Muscle of leg (tissue), 11 donors: Measurements from ENCODE around the gene ZNF273. TPM values are rescaled to one million over a fixed set of nuclear protein-coding genes. Genes with fewer than 3 reads are reported as not detected.

Experiments used
- DNase-seq: peaks from one replicate; pipeline ENCODE4 v3.0.0; 2013
- H3K27ac ChIP-seq: one replicate; pipeline ENCODE4 v1.5.1; 2013; ENCODE audit warnings: mild to moderate bottlenecking, low read length, control low read depth
- H3K27me3 ChIP-seq: one replicate; pipeline ENCODE4 v1.6.1; 2013; ENCODE audit warnings: low read length; ENCODE audit not compliant: control insufficient read depth, insufficient read depth
- H3K36me3 ChIP-seq: one replicate; pipeline ENCODE4 v1.6.1; 2013; ENCODE audit warnings: low read length; ENCODE audit not compliant: control insufficient read depth, insufficient read depth
- H3K4me1 ChIP-seq: one replicate; pipeline ENCODE4 v1.6.1; 2013; ENCODE audit warnings: low read length; ENCODE audit not compliant: control insufficient read depth, insufficient read depth
- H3K4me3 ChIP-seq: one replicate; pipeline ENCODE4 v1.5.1; 2013; ENCODE audit warnings: low read length, control low read depth
- H3K9me3 ChIP-seq: replicated peaks from 2 replicates; pipeline ENCODE4 v1.6.1; 2013; ENCODE audit warnings: low read depth, low read length; ENCODE audit not compliant: control insufficient read depth
- WGBS: methylation state at CpG from one replicate; pipeline ENCODE4 v1.1.5; 2013; ENCODE audit warnings: missing lambda C conversion rate; ENCODE audit not compliant: insufficient coverage; 5-methylcytosine and 5-hydroxymethylcytosine counted together
- polyA plus RNA-seq, 8 donors: library from polyadenylated mRNA; unstranded; fragments of 120-200 nt; gene quantifications; one replicate each; pipeline versions ENCODE4 v1.2.1 to v1.2.3, GENCODE V29; 2013; ENCODE audit warnings: inconsistent platforms in 1 of 8, low replicate concordance in 1 of 8; ENCODE audit not compliant: insufficient read length in 8 of 8, insufficient read depth in 1 of 8
- total RNA-seq: library from RNA; stranded (reverse); fragments of 120-200 nt; gene quantifications from one replicate; pipeline ENCODE4 v1.2.4, GENCODE V29; 2013

ZNF273 gene
- total and polyA plus RNA-seq, 9 donors: 4.6 to 6.4 (median 5.2) TPM

GRCh38 chr7:64869912-64870562 lies 33.0 kb upstream of the ZNF273 start:
- Histone ChIP-seq H3K36me3 (no peaks in the 10 kb centered on the region), H3K4me3 (no peak overlapping the region), H3K27me3 (no peaks in the 10 kb centered on the region), H3K27ac (no peak overlapping the region), H3K4me1 (no peaks in the 10 kb centered on the region), H3K9me3 (peaks cover 20% of the 10 kb centered on the region)
- DNase-seq: no peak
- WGBS: 89% methylated on average over 29 of the region's 32 CpGs

GRCh38 chr7:64870656-64871055 lies 32.4 kb upstream of the ZNF273 start:
- H3K9me3 ChIP-seq: peaks cover 25% of the 10 kb centered on the region
- no peaks in the 10 kb centered on the region for H3K36me3 ChIP-seq
- 94% methylated on average over 3 of the region's 13 CpGs for WGBS

GRCh38 chr7:64871761-64872160 lies 31.3 kb upstream of the ZNF273 start:
- Histone ChIP-seq H3K4me3 (no peak overlapping the region), H3K9me3 (peaks cover 26% of the 10 kb centered on the region), H3K36me3 (no peaks in the 10 kb centered on the region), H3K27me3 (peaks cover 3% of the 10 kb centered on the region), H3K27ac (no peak overlapping the region), H3K4me1 (no peaks in the 10 kb centered on the region)
- 70% methylated on average over 5 of the region's 8 CpGs for WGBS
- DNase-seq: no peak

More at GRCh38 chr7:64870656-64871055, 32.4 kb upstream of the ZNF273 start:
- Histone ChIP-seq H3K4me1 (no peaks in the 10 kb centered on the region), H3K27me3 (peaks cover 3% of the 10 kb centered on the region), H3K4me3 (no peak overlapping the region), H3K27ac (no peak overlapping the region)
- no peak for DNase-seq

GRCh38 chr7:64872351-64873154 lies 30.5 kb upstream of the ZNF273 start:
- no peak overlapping the region for H3K4me3 ChIP-seq
- H3K4me1 ChIP-seq: peaks cover 3% of the 10 kb centered on the region
- H3K36me3 ChIP-seq: no peaks in the 10 kb centered on the region
- peaks cover 3% of the 10 kb centered on the region for H3K27me3 ChIP-seq
- 92% methylated on average over 36 of the region's 36 CpGs for WGBS
- DNase-seq: no peak
- H3K27ac ChIP-seq: no peak overlapping the region
- peaks cover 26% of the 10 kb centered on the region for H3K9me3 ChIP-seq

- 95% methylated on average over 9 of the region's 10 CpGs for WGBS
- H3K4me1 ChIP-seq: peaks cover 5% of the 10 kb centered on the region
- no peak for DNase-seq
Observed at GRCh38 chr7:64873155-64873500, 29.9 kb upstream of the ZNF273 start.

GRCh38 chr7:64873517-64873916 lies 29.6 kb upstream of the ZNF273 start:
- no peak for DNase-seq
- no peaks in the 10 kb centered on the region for H3K36me3 ChIP-seq
- H3K4me3 ChIP-seq: no peak overlapping the region
- H3K27me3 ChIP-seq: peaks cover 3% of the 10 kb centered on the region
- no peak overlapping the region for H3K27ac ChIP-seq
- WGBS: 55% methylated on average over 3 of the region's 5 CpGs
- peaks cover 27% of the 10 kb centered on the region for H3K9me3 ChIP-seq
- peaks cover 5% of the 10 kb centered on the region for H3K4me1 ChIP-seq

More at GRCh38 chr7:64873155-64873500, 29.9 kb upstream of the ZNF273 start:
- no peaks in the 10 kb centered on the region for H3K36me3 ChIP-seq
- H3K27me3 ChIP-seq: peaks cover 3% of the 10 kb centered on the region
- H3K4me3 ChIP-seq: no peak overlapping the region
- H3K9me3 ChIP-seq: peaks cover 28% of the 10 kb centered on the region
- no peak overlapping the region for H3K27ac ChIP-seq

GRCh38 chr7:64874114-64874513 lies 29.0 kb upstream of the ZNF273 start:
- Histone ChIP-seq H3K4me3 (no peak overlapping the region), H3K36me3 (no peaks in the 10 kb centered on the region), H3K27ac (no peak overlapping the region), H3K9me3 (peaks cover 27% of the 10 kb centered on the region), H3K27me3 (peaks cover 3% of the 10 kb centered on the region), H3K4me1 (peaks cover 5% of the 10 kb centered on the region)
- no peak for DNase-seq
- 67% methylated on average over 8 of the region's 10 CpGs for WGBS

GRCh38 chr7:64874562-64875250 lies 28.4 kb upstream of the ZNF273 start:
- peaks cover 3% of the 10 kb centered on the region for H3K27me3 ChIP-seq
- H3K9me3 ChIP-seq: peaks cover 31% of the 10 kb centered on the region
- H3K4me3 ChIP-seq: no peak overlapping the region
- no peak for DNase-seq
- H3K4me1 ChIP-seq: peaks cover 5% of the 10 kb centered on the region
- H3K36me3 ChIP-seq: no peaks in the 10 kb centered on the region
- 90% methylated on average over 21 of the region's 23 CpGs for WGBS
- H3K27ac ChIP-seq: no peak overlapping the region

GRCh38 chr7:64875258-64875657 lies 27.8 kb upstream of the ZNF273 start:
- DNase-seq: no peak
- Histone ChIP-seq H3K4me1 (peaks cover 5% of the 10 kb centered on the region), H3K36me3 (no peaks in the 10 kb centered on the region), H3K27me3 (peaks cover 3% of the 10 kb centered on the region), H3K4me3 (no peak overlapping the region), H3K27ac (no peak overlapping the region), H3K9me3 (peaks cover 31% of the 10 kb centered on the region)
- 86% methylated on average over 18 of the region's 18 CpGs for WGBS
